NCI-H2081 (cell line): ENCODE measurements around the gene MOBP.

Source experiments
- DNase-seq, 2 experiments: peaks; one replicate each; lab custom pipeline; 2025; lab: John Stamatoyannopoulos, UW

Gene MOBP

GRCh38 chr3:39499651-39500273 is 32.3 kb downstream of the MOBP start:
- no peak for DNase-seq

GRCh38 chr3:39501059-39501458 is 33.6 kb downstream of the MOBP start:
- DNase-seq: no peak

GRCh38 chr3:39501968-39502837 is 34.7 kb downstream of the MOBP start:
- DNase-seq: no peak

GRCh38 chr3:39502838-39503145 is 35.3 kb downstream of the MOBP start:
- DNase-seq: no peak

- no peak for DNase-seq
These were observed 38.6 kb downstream of the MOBP start for GRCh38 chr3:39505866-39506742.

GRCh38 chr3:39506863-39507262 is 39.4 kb downstream of the MOBP start:
- DNase-seq: no peak

GRCh38 chr3:39513791-39514369 is 46.4 kb downstream of the MOBP start:
- DNase-seq: no peak

GRCh38 chr3:39515681-39516441 is 48.4 kb downstream of the MOBP start:
- DNase-seq: no peak

GRCh38 chr3:39519103-39519502 is 51.6 kb downstream of the MOBP start:
- no peak for DNase-seq

GRCh38 chr3:39519554-39520288 is 52.2 kb downstream of the MOBP start:
- no peak for DNase-seq

GRCh38 chr3:39521456-39521855 is 54.0 kb downstream of the MOBP start:
- DNase-seq: no peak

- DNase-seq: no peak
These were observed 56.6 kb downstream of the MOBP start for GRCh38 chr3:39524107-39524506.

- DNase-seq: no peak
These were observed 61.4 kb downstream of the MOBP start for GRCh38 chr3:39528844-39529243.

GRCh38 chr3:39529577-39529976 is 62.1 kb downstream of the MOBP start:
- no peak for DNase-seq

- no peak for DNase-seq
These were observed 63.6 kb downstream of the MOBP start for GRCh38 chr3:39531066-39531465.

- no peak for DNase-seq
These were observed 64.2 kb downstream of the MOBP start for GRCh38 chr3:39531665-39532064.

GRCh38 chr3:39532777-39533176 is 65.3 kb downstream of the MOBP start:
- DNase-seq: no peak

GRCh38 chr3:39533226-39533625 is 65.7 kb downstream of the MOBP start:
- DNase-seq: no peak

GRCh38 chr3:39540162-39540921 is 72.9 kb downstream of the MOBP start:
- no peak for DNase-seq

- no peak for DNase-seq
These were observed 74.0 kb downstream of the MOBP start for GRCh38 chr3:39541442-39541841.
